COR-L47 (cell line): ENCODE results near the gene ERP44.
"Not testable (repeated sequence)": the region's sequence is repeated elsewhere in the genome, so short reads cannot be mapped to it uniquely, and the experiment has no call there.

Experiments used
- DNase-seq: peaks from one replicate; lab custom pipeline; 2025; lab: John Stamatoyannopoulos, UW

The ERP44 gene

DNA sequence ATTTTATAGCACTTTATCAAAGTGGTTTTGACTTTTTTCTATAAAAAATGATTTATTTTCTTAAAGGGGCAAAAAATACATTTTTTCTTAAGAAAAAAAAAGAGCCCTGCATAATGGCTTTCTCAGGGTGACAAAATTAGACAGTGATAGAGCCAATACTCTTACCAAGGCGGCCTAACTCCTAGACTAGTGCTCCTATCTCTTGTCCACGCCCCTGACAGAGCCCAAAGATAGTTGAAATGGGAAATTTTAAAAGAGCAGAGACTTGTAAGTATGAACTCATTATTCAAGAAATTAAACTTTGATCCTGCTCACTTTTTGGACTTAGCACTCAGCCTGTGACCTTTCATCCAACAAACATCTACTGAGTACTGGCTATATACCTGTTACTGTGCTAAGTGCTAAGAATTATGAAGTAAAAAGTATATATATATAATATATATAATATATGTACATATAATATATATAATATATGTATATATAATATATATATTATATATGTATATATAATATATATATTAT is 1.4 kb upstream of the ERP44 start:
- no peak for DNase-seq

DNA sequence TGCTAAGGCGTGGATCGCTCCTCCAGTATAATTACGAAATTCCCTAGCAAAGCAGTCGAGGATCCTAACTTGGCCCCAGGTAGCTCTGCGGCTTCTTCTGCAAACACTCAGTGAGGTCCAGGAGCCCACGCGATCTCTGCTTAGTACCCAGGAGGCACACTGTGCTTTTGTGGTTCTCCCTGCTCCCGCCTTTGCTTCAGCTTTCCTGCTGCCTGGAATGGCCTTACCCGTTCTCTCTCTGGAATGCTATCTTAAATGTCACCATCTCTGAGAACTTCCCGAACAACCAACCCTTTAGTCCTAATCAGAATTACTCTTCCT is 882 bp upstream of the ERP44 start:
- DNase-seq = peak; percentile 23

DNA sequence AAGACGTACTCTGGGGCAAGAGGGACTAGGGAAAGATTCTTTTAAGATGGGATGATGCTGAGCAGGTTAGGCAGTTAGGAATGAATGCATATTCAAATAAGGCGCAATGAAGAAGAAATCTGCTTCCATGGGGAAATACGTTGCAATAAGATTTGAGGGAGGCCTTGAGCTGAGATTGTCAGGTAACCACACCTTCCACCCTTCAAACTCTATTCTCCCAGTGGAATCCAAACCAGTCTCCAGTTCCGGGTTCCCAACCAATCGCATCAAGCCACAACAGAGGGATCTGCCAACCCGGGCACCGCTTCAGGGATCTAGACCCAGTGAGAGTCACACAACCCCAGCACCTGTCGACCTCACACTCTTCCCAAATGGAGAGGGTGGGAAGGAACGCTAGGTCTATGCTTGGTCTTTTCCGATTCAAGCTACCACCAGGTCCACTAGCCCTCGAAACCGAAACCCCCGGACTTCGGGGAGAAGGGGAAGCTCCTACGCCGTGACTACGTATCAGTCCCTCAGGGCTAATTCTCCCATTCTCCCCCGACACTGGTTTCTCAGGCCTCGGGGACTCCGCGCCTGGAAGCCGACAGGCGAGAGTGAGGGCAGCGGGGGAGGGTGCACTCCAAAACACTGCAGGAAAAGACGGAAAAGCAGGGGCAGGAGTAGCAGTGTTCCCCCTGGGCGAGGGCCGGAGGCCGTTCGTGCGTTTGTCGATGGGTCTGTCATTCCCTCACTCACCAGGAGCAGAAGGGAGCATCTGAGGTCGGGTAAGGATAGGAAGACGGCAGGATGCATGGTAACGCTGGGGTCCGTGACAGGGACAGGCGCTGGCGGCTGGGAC is 534 bp downstream of the ERP44 start:
- DNase-seq = peak; percentile 22

DNA sequence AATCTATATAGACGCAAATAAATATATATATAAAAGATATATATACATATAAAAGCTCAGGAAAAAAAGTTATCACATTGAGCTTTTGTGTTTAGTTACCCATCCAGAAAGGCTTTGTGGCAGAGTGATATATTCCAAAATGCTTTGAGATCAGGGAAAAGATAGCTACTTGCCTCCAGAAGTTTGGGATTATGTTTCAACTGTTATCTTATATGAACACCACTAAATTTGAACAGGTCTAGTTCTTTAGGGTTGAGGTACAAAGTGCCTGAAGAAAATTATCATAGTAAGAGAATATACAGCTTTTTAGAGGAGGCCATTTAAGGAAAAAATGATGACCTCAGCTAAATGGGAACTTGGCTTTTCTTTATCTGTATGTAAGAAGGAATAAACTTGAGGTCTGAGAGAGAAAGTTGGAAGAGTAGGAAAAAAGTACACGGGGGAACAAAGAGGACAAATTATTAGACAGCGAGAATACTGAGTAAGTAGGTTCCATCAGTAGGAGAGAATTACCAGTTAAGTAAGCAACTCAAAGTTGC is 2.4 kb downstream of the ERP44 start:
- DNase-seq = no peak

DNA sequence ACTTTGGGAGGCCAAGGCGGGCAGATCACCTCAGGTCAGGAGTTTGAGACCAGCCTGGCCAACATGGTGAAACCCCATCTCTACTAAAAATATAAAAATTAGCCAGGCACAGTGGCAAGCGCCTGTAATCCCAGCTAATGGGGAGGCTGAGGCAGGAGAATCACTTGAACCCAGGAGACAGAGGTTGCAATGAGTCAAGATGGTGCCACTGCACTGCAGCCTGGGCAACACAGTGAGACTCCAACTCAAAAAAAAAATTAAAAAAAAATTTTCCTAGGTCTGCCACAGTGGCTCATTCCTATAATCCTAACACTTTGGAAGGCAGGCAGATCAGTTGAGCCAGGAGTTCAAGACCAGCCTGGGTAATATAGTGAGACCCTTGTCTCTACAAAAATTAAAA is 4.4 kb downstream of the ERP44 start:
- not testable (repeated sequence) for DNase-seq

DNA sequence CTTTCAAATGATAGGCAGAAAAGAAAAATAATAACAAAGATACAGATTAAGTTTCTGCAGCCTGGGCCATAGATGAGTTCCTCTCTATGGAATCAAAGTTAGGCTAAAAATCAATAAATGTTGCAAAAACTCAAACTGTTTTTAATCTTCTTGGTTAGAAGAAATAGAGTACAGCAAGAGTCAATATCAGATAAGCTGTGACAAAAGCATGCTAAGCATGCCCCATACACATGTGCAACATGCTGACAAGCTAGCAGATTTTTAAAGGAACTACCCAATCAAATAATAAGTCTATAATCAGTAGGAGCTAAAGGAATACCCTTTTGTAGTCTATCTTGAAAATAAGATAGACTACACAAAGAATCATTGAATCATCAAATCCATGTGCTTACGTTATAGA is 6.7 kb downstream of the ERP44 start:
- DNase-seq = no peak

DNA sequence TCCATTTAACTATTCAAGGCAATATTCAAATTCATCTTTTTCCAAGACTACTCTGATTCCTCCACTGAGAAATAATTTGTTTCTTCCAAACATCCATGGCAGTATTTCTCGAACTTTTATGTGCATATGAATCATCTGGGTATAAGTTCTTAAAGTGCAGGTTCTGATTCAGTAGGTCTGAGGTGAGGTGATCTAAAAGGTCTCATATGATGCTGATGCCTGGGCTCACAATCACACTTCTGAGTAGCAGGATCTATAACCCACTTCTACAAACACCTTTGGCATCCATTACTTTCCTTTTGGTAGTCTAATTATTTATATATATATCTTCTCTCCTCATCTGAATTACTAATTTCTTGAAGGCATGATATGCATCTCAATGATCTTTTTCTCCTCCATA is 7.2 kb downstream of the ERP44 start:
- no peak for DNase-seq

DNA sequence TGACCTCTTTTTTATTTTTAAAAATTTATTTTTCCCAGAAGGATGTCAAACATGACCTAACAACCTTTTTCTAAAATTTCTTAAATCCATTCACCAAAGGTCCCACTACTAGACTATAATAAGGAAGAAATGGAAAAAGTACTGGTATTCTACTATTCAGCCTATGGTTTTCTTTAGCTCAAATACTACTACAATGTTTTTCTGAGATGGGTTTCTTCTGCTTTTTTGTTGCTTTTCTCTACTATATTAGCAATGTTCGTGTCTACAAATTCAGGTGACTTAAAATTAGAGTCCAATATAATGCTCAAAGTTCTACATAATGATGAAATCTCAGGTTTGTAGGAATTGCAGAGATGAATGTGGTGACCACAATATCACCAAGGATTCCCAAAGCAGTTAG is 7.9 kb downstream of the ERP44 start:
- DNase-seq = no peak

DNA sequence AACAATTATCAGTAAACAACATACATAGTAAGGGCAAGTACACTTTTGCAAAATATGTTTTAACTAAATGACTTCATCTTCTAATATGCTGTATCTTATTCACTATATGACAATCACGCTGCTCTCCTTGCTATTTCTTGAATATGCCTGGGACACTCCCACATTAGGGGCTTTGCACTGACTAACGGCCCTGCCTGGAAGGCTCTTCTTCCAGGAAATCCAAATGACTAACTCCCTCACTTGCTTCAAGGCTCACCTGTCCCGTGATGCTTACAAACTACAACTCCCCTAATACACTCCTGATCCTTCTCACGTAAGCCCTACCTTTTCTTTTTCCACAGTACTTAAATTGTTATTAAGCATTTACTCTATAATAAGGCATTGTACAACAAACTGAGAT is 10.6 kb downstream of the ERP44 start:
- no peak for DNase-seq

DNA sequence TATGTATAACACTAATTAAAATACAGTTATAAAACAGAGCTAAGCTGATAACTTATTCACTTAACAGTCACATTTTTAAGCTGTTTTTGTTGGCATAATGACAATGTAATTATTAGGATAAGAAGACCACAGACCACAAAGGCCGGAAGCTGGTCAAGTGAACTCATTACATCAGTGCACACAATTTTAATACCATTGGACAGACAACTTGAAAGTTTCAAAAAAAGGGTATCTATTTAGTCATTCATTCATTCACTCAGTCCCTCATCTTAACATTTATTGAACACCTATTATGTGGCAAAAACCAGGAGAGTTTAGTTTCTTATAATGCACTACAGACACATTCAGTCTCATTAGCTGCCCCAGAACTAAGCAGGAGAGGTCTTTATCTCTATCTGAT is 11.6 kb downstream of the ERP44 start:
- no peak for DNase-seq

DNA sequence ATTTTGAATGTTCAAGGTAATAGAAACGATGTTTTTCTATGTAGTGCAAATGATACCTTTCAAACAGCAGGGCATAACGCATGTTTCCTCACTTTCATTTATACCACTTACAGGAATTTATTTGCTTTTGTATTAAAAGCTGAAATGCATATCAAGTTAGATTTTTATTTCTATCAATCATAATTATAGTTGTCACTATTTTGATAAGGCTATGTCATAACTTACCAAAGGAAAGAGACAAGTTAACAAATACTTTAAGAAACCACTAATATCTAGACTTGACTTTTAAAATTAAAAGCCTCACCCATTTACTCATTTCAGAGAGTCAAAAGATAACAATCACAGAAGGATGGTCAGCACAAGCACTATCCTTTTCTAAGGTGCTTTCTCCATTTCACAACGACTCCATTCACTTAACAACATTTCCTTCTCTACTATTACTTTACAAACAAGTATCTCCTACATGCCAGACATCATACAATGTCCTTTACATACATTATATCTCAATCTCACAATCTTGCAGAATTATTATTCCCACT is 12.6 kb downstream of the ERP44 start:
- no peak for DNase-seq

DNA sequence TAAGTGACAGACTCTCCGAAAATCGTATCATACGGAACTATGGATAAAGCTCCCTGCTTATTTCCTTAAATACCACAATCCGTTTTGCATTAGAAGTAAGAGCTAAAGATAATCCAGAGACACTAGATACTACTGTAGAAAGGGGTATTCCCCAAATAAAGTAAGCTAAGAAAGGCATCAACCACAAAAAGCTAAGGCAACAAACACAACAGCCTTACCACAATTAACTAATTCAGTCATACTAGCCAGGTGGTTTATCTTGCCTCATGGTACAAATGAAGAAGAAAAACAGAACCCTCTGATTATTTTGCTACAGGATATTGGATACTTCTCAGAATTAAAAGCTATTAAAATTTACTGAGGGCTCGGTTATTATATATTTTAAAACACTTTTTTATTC is 14.1 kb downstream of the ERP44 start:
- no peak for DNase-seq

DNA sequence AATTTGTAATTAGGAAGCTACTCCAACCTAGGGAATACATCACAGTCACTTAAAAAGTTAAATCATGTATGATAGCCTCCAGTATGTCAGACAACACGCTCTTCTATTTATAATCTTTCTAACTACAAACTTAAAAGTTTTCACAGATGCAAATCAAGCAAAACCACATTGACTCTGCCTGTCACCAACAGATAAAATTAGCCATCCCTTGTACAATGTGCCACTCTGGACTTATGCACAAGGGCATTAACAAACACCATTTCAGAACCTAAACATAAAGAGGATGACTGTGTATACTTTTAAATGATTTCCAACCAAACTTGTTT is 14.7 kb downstream of the ERP44 start:
- no peak for DNase-seq

DNA sequence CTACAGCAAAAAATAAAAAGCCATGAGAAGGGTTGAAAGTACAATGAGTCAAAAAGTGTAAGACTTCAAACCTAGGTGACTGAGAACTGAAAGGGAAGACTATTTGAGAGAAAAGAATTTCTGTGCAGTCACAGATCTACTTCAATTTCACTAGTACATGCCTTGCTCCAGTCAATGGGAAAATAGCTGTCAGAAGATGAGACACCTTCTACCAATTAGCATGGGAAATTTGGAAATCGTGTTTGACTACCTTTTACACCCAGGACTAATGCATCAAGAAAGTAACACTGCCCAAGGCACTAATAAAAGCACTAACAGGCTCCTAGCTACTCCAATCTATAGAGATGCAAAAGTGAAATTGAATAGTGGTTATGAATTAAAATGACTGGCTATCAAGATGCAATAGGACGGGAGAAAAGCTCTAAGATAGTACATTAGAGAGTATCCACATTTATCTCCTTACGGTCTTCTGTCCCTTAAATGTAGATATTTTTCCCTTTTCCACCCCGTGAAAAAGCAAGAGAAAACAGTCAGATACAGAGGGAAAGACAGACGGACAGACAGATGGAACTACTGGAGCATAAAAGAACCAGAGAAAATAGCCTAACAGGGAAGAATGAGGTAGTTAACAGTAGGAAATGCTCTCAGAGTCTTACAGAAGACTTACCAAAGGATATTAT is 15.2 kb downstream of the ERP44 start:
- DNase-seq = no peak

DNA sequence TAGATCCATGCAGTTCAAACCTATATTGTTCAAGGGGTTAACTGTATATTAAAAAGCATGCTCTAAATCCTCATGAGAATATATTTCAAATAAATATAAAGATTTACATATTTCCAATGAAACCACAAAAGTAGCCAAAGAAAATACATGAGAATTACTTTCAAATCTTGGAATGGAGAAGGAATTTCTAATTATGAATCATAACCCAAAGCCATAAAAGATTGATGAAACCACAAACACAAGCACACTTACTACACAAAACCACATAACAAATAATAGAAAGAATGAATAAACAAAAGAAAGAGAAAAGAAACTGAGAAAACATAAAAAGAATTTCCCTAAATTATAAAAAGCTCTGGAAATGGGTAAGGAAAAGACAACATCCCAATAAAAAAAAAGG is 16.0 kb downstream of the ERP44 start:
- no peak for DNase-seq

DNA sequence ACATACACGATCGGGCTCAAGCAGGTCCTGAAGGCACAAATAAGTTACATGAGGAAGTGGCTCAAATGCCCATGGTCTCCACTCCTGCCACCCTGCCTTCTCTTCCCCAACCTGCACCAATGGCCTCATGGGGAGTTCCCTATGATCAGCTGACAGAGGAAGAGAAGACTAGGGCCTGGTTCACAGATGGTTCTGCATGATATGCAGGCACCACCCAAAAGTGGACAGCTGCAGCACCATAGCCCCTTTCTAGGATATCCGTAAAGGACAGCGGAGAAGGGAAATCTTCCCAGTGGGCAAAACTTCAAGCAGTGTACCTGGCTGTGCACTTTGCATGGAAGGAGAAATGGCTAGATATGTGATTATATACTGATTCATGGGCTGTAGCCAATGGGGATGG is 22.5 kb downstream of the ERP44 start:
- not testable (repeated sequence) for DNase-seq

DNA sequence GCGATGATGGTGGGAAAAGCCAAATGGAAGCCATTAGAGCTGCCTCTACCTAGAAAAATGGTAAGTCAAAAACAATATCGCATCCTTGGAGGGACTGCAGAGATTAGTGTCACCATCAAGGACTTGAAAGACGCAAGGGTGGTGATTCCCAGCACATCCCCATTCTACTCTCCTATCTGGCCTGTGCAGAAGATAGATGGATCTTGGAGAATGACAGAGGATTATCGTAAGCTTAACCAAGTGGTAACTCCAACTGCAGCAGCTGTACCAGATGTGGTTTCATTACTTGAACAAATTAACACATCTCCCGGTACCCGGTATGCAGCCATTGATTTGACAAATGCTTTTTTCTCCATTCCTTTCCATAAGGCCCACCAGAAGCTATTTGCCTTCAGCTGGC is 23.8 kb downstream of the ERP44 start:
- DNase-seq = no peak

DNA sequence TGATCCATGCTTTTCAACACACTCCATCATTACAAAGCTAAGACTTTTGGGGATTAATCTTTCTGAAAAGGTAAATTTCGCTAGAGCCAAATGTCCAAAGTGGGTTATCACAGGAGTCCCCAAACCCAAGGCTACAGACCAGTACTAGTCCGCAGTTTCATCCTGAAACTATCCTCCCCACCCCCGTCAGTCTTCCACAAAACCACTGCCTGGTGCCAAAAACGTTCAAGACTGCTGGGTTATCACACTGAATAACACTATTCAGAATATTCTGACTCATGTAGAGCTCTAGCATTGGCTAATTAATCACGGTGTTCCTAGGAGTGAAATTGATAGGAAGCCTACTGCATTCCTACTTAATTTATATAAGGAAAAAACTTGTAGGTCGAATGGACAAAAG is 24.7 kb downstream of the ERP44 start:
- DNase-seq = no peak

DNA sequence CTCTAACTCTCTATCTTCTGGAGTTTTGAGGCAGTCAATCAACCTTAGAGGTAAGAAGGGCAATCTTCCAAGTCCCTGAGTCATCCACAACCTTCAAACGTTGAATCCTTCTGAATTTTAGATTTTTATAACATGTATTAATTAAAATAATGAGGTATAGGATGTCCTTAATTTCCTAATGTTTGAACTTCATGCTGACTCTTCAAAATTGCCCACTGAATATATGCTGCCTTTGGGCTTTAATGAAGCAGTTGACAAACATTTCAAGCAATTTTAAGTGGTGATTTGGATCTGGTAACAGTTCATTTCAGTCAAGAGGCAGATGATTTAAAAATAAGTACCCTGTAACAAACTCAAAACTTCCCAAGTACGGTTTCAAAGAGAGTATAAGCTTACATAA is 26.0 kb downstream of the ERP44 start:
- DNase-seq = no peak

DNA sequence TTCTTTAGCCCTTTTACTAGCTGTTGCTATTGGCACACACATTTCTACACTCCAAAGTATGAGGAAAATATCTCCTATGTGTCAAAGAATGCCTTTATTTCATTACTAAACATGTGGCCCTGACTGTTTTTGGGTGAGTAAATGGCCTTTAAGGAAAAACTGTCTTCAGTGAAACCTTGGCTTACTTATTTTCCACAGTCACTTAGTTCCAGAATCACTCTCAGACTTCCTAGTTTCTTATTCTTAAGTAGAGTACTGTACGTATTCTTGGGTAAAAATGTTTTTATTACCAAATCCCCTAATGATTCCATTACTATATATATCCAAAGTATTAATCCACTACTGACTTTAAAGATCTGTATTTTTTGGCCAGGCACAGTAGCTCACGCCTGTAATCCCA is 27.5 kb downstream of the ERP44 start:
- no peak for DNase-seq

DNA sequence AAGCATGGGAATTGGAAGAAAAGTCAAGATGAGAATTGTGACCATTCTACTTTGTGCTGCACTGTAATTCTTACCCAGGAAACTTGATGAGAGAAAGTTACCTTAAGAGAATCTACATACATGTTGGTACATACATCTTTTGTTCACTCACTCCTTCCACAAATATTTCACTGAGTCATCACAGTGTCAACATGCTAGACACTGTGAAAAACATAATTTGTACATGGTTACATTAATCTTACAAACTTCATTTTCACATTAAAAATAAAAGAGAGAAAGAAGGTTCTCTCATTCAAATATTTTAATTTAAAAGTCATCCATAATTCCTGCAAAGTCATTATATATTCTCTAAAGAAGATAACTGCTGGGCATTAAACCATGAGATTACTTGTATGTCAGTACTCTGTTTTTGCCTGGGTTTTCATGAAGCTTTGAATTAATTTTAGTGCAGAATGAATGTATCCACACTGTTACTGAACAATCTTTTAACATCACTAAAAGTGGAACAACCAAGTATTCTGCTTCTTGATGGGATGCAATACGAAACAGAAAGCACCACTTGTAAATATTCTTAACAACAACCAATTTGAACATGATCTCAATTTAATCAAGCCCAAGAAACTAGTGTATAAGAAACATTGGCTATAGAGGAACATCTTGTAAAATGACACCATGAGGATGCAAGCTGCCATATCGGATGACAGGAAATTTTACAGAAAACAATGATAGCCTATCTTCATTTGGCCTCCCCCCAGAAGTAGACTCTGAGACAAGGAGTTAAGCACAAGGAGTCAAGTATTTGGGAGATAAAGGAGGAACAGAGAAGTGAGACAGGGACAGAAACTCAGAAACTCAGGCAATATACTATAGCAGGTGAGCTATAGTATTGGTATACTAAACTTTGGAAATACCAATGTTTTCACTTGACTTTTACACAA is 28.4 kb downstream of the ERP44 start:
- DNase-seq = no peak

DNA sequence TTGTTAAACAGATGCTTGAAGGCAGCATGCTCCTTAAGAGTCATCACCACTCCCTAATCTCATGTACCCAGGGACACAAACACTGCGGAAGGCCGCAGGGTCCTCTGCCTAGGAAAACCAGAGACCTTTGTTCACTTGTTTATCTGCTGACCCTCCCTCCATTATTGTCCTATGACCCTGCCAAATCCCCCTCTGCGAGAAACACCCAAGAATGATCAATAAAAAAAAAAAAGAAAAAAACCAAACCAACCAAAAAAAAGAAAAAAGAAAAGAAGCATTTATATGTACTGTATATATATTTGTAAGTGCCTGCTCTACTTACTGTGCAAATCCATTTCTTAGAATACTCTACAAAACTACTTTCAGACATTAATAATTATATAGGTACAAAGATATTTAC is 29.7 kb downstream of the ERP44 start:
- not testable (repeated sequence) for DNase-seq
